GM12878 (cell line): ENCODE measurements around the gene TCF12. TPM values are rescaled to one million over a fixed set of nuclear protein-coding genes. Genes with fewer than 3 reads are reported as not detected.
A peak's percentile ranks its signal among the peaks of the same experiment; 100 is the strongest.

Experiments used
- BHLHE40 ChIP-seq, 2 experiments: fragments of 450-650 bp in 1 of 2; IDR thresholded peaks; 2 replicates each; pipeline ENCODE4 v1.6.1; 2011 to 2017; ENCODE audit warnings: low read depth in 2 of 2, borderline replicate concordance in 1 of 2, improper control_type of control experiment in 1 of 2, low read length in 1 of 2, mild to moderate bottlenecking in 1 of 2
- BRCA1 ChIP-seq: IDR thresholded peaks from 2 replicates; pipeline ENCODE4 v1.6.1; 2011; ENCODE audit warnings: low read depth, low read length, improper control_type of control experiment
- CHD2 ChIP-seq: IDR thresholded peaks from 2 replicates; pipeline ENCODE4 v1.6.1; 2011; ENCODE audit warnings: low read depth, low read length, improper control_type of control experiment, borderline replicate concordance
- CREM ChIP-seq: IDR thresholded peaks from 2 replicates; pipeline ENCODE4 v1.6.1; 2014; ENCODE audit warnings: antibody characterized with exemption, low read depth
- IKZF1 ChIP-seq: fragments of 450-650 bp; conservative IDR thresholded peaks from 2 replicates; pipeline ENCODE4 v1.6.1; 2017; ENCODE audit warnings: antibody characterized with exemption, mild to moderate bottlenecking
- IRF4 ChIP-seq: IDR thresholded peaks from 2 replicates; pipeline ENCODE4 v1.6.1; 2011; ENCODE audit warnings: low read depth, low read length
- JUNB ChIP-seq: IDR thresholded peaks from 2 replicates; pipeline ENCODE4 v1.6.1; 2016; ENCODE audit warnings: antibody characterized with exemption, mild to moderate bottlenecking
- KLF5 ChIP-seq: fragments of 450-650 bp; IDR thresholded peaks from 2 replicates; pipeline ENCODE4 v1.6.1; 2014; ENCODE audit warnings: mild to moderate bottlenecking; ENCODE audit not compliant: partially characterized antibody
- MTA2 ChIP-seq: fragments of 450-650 bp; IDR thresholded peaks from 2 replicates; pipeline ENCODE4 v1.6.1; 2016; ENCODE audit warnings: low read depth, mild to moderate bottlenecking, moderate library complexity
- NR2F1 ChIP-seq: fragments of 450-650 bp; conservative IDR thresholded peaks from 2 replicates; pipeline ENCODE4 v1.6.1; 2017; ENCODE audit warnings: mild to moderate bottlenecking
- PML ChIP-seq: IDR thresholded peaks from 2 replicates; pipeline ENCODE4 v1.6.1; 2012; ENCODE audit warnings: low read length, inconsistent platforms
- POLR2A ChIP-seq: IDR thresholded peaks from 2 replicates; pipeline ENCODE4 v1.6.1; 2011; ENCODE audit warnings: low read depth, mild to moderate bottlenecking, low read length
- TCF12 ChIP-seq: IDR thresholded peaks from 2 replicates; pipeline ENCODE4 v1.6.1; 2011; ENCODE audit warnings: low read depth, mild to moderate bottlenecking, low read length
- ZZZ3 ChIP-seq: IDR thresholded peaks from 2 replicates; pipeline ENCODE4 v1.6.1; 2011; ENCODE audit warnings: low read depth; ENCODE audit not compliant: control insufficient read depth, insufficient read length
- polyA plus RNA-seq, 11 experiments: library from polyadenylated mRNA; depleted of rRNA in 4 of 11; unstranded in 6 of 11; stranded (reverse) in 5 of 11; fragments of >200 nt; fragmentation: Nextera tagmentation in 4 of 11; fragmentation: Illumina TruSeq in 1 of 11; extraction: Ambion mirVana in 4 of 11; extraction: Trizol in 1 of 11; gene quantifications; 1 replicate in 1 of 11; 2 replicates in 10 of 11; pipeline versions ENCODE4 v1.2.1 to v1.2.3, GENCODE V29; 2011 to 2016; ENCODE audit warnings: inconsistent platforms in 2 of 11, missing spikeins in 2 of 11, low read depth in 1 of 11
- total RNA-seq, 4 experiments: library from RNA; depleted of rRNA in 3 of 4; stranded (reverse); fragments of >200 nt in 3 of 4; fragmentation: Illumina TruSeq in 1 of 4; extraction: Trizol in 1 of 4; gene quantifications; 2 replicates each; pipeline versions ENCODE4 v1.2.1 to v1.2.3, GENCODE V29; 2013 to 2021
- TF ChIP-seq, protein P1 (sequence below): IDR thresholded peaks from 2 replicates; pipeline ENCODE4 v1.6.1; 2011; ENCODE audit warnings: low read depth, mild to moderate bottlenecking, low read length, moderate library complexity, borderline replicate concordance; ENCODE audit errors: extremely low read depth
- TF ChIP-seq, protein P2 (sequence below), 3 experiments: IDR thresholded peaks in 2 of 3; conservative IDR thresholded peaks in 1 of 3; 2 replicates each; pipeline ENCODE4 v1.5.1; 2011; ENCODE audit warnings: low read depth in 3 of 3, low read length in 3 of 3, mild to moderate bottlenecking in 3 of 3, control low read depth in 2 of 3, moderate library complexity in 2 of 3, inconsistent platforms in 1 of 3, mixed read lengths in 1 of 3; ENCODE audit not compliant: control insufficient read depth in 2 of 3, insufficient read depth in 1 of 3; ENCODE audit errors: extremely low read depth in 1 of 3

TCF12 gene
- total and polyA plus RNA-seq, 10 of the 15 experiments (the other 5 are each of a cell fraction or from before 2014, with no cell fraction given): 8.2 to 70.9 (median 49.5) TPM

DNA sequence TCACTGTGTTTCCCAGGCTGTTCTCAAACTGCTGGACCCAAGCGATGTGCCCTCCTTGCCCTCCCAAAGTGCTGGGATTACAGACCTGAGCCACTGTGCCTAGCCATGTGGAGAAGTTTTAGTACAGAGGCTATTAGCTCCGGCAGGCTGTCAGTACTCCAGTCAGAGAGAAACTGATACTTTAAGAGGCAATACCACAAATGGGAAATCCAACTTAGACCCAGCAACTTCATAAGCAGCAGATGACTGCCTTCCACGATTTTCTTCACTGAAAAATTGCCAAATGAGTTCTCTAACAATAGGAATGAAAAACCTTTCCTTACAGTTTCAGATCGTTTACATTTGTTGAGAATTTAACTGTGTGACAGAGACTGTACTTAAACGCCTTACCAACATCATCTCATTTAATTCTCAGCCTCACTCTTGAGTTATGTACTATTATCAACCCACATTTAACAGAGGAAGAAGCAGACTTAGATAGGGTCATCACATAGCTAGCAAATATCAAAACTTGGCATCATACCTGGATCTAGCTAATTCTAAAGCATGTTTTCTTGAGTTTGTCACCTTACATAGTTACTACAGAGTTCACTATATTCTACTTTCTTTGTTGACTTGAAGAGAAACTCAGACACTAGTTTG lies 127.4 kb downstream of the TCF12 start (continued):
- TF ChIP-seq, protein P1, sequence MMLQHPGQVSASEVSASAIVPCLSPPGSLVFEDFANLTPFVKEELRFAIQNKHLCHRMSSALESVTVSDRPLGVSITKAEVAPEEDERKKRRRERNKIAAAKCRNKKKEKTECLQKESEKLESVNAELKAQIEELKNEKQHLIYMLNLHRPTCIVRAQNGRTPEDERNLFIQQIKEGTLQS: no peak
- TF ChIP-seq KLF5 (no peak), PML (no peak), TCF12 (no peak), JUNB (peak; percentile 82), NR2F1 (no peak), IRF4 (0 out of 2 replicates have a peak, but pooled peaks have one; percentile 33), IKZF1 (peak; percentile 68), ZZZ3 (no peak), CHD2 (no peak), CREM (no peak), MTA2 (peak; percentile 65), POLR2A (no peak), BHLHE40 (IDR thresholded peaks at IDR 0.05; ENCODE audit: borderline replicate concordance in 1 of 2, low read depth in 2 of 2, low read length in 1 of 2) (no peak), BRCA1 (no peak)
- TF ChIP-seq, protein P2, sequence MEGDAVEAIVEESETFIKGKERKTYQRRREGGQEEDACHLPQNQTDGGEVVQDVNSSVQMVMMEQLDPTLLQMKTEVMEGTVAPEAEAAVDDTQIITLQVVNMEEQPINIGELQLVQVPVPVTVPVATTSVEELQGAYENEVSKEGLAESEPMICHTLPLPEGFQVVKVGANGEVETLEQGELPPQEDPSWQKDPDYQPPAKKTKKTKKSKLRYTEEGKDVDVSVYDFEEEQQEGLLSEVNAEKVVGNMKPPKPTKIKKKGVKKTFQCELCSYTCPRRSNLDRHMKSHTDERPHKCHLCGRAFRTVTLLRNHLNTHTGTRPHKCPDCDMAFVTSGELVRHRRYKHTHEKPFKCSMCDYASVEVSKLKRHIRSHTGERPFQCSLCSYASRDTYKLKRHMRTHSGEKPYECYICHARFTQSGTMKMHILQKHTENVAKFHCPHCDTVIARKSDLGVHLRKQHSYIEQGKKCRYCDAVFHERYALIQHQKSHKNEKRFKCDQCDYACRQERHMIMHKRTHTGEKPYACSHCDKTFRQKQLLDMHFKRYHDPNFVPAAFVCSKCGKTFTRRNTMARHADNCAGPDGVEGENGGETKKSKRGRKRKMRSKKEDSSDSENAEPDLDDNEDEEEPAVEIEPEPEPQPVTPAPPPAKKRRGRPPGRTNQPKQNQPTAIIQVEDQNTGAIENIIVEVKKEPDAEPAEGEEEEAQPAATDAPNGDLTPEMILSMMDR (IDR thresholded peaks at IDR 0.05 in 2 of 3, conservative IDR thresholded peaks at IDR 0.05 in 1 of 3; ENCODE audit: control insufficient read depth in 2 of 3, extremely low read depth in 1 of 3, insufficient read depth in 1 of 3, low read depth in 3 of 3, low read length in 3 of 3): no peak
